ENCODE data around the gene ASMTL. TPM values are rescaled to one million over a fixed set of nuclear protein-coding genes. Genes with fewer than 3 reads are reported as not detected.
"Not testable (repeated sequence)": the region's sequence is repeated elsewhere in the genome, so short reads cannot be mapped to it uniquely, and the experiment has no call there.

The ASMTL gene
- total RNA-seq, 1 experiment from 2014 or later = 51.8 TPM

DNA sequence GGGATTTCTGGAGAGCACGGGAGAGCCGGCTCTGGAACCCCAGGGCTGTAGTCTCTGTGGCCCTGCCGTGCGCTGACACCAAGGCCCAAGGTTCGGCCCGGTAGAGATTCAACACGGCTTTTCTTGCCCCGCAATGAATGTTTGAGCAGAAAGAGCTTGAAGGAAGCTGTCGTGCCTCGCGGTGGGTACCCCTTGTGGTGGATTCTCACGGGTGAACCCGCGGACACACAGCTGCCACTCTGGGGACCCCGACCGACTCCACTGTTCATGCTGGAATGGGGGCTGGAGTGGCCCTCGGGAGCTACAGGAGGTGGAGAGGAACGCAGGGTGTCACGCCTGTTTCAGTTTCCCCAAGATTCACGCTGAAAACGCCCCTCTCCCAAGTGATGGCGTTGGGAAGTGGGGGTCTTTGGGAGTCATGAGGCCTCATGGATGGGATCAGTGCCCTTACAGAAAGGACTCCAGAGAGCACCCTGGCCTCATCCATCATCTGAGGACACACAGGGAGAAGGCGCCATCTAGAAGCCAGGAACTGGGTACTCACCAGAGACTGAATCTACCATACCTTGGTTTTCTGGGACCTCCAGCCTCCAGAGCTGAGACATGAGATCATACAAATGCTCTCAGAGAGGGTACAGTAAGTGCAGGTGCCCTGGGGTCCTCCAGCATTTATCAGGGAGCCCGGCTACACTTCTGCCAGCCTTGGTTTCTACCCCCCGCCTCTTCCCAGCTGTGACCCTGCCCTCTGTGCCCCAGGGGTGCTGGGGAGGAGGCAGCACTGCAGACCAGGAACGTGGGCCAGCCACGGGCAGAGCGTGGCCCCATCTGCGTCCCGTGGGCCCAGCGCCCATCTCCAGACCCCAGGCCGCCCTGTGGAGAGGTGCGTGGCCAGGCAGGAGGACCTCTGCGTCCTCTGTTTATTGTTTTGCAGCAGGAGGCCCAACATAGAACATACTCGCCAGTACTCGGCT, 67.2 kb downstream of the ASMTL start:
- in situ Hi-C loops (cut with HindIII; ENCODE audit: low pct_unique_long_range_greater_than_20kb, low sequenced_read_pairs) = no loop called here
- no peak for DNase-seq (ENCODE audit: low read depth)

DNA sequence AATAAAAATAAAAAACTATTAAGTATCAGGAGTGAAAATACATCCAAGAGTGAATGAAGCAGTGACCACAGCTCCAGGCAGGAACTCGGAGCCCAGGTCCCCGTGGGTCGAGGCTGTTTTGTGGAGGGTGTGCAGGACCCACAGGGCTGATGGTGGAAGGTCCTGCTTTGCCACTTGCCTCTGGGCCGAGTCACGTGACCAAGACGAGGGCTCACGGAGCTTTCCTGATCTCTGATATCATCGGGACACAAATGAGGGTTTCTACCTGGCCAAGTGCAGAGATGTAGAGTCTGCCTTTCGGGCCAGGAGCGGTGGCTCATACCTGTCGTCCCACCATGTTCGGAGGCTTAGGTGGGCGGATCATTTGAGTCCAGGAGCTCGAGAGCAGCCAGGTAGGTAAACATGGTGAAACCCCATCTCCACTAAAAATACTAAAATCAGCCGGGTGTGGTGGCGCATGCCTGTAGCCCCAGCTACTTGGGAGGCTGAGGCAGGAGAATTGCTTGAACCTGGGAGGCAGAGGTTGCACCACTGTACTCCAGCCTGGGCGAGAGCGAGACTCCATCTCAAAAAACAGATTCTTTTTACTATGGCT, 68.0 kb downstream of the ASMTL start:
- in situ Hi-C loops (cut with HindIII; ENCODE audit: low pct_unique_long_range_greater_than_20kb, low sequenced_read_pairs) = no loop called here
- DNase-seq (ENCODE audit: low read depth) = no peak

- in situ Hi-C loops (cut with HindIII; ENCODE audit: low pct_unique_long_range_greater_than_20kb, low sequenced_read_pairs) = no loop called here
Measured at GRCh38 chrX:1380672-1381233, 72.0 kb downstream of the ASMTL start.

GRCh38 chrX:1378306-1378759, 74.4 kb downstream of the ASMTL start:
- DNase-seq (ENCODE audit: low read depth) = no peak
- in situ Hi-C loops (cut with HindIII; ENCODE audit: low pct_unique_long_range_greater_than_20kb, low sequenced_read_pairs) = no loop called here

More at GRCh38 chrX:1380672-1381233, 72.0 kb downstream of the ASMTL start:
- DNase-seq (ENCODE audit: low read depth) = no peak

GRCh38 chrX:1368385-1368698, 84.4 kb downstream of the ASMTL start:
- DNase-seq (ENCODE audit: low read depth) = no peak
- in situ Hi-C loops (cut with HindIII; ENCODE audit: low pct_unique_long_range_greater_than_20kb, low sequenced_read_pairs) = no loop called here

DNA sequence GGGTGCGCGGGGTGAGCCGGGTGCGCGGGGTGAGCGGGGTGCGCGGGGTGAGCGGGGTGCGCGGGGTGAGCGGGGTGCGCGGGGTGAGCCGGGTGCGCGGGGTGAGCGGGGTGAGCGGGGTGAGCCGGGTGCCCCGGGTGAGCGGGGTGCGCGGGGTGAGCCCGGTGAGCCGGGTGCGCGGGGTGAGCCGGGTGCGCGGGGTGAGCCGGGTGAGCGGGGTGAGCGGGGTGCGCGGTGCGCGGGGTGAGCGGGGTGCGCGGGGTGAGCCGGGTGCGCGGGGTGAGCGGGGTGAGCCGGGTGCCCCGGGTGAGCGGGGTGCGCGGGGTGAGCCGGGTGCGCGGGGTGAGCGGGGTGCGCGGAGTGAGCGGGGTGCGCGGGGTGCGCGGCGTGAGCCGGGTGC, 86.3 kb downstream of the ASMTL start:
- in situ Hi-C loops (cut with HindIII; ENCODE audit: low pct_unique_long_range_greater_than_20kb, low sequenced_read_pairs); DNase-seq (ENCODE audit: low read depth): not testable (repeated sequence)

GRCh38 chrX:1361910-1362309, 90.8 kb downstream of the ASMTL start:
- DNase-seq (ENCODE audit: low read depth) = no peak
- in situ Hi-C loops (cut with HindIII; ENCODE audit: low pct_unique_long_range_greater_than_20kb, low sequenced_read_pairs) = no loop called here

DNA sequence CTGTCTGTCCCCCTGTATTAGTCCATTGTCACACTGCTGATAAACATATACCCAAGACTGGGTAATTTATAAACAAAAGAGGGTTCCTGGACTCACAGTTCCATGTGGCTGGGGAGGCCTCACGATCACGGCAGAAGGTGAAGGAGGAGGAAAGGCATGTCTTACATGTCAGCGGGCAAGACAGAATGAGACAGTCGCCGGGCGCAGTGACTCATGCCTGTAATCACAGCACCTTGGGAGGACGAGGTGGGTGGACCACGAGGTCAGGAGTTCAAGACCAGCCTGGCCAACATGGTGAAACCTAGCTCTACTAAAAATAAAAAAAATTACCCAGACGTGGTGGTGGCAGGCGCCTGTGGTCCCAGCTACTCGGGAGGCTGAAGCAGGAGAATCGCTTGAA, 91.4 kb downstream of the ASMTL start:
- DNase-seq (ENCODE audit: low read depth) = no peak
- in situ Hi-C loops (cut with HindIII; ENCODE audit: low pct_unique_long_range_greater_than_20kb, low sequenced_read_pairs) = no loop called here

GRCh38 chrX:1360171-1360570, 92.5 kb downstream of the ASMTL start:
- in situ Hi-C loops (cut with HindIII; ENCODE audit: low pct_unique_long_range_greater_than_20kb, low sequenced_read_pairs) = no loop called here
- no peak for DNase-seq (ENCODE audit: low read depth)

- in situ Hi-C loops (cut with HindIII; ENCODE audit: low pct_unique_long_range_greater_than_20kb, low sequenced_read_pairs) = no loop called here
- DNase-seq (ENCODE audit: low read depth) = no peak
Measured at GRCh38 chrX:1359477-1359873, 93.2 kb downstream of the ASMTL start.

DNA sequence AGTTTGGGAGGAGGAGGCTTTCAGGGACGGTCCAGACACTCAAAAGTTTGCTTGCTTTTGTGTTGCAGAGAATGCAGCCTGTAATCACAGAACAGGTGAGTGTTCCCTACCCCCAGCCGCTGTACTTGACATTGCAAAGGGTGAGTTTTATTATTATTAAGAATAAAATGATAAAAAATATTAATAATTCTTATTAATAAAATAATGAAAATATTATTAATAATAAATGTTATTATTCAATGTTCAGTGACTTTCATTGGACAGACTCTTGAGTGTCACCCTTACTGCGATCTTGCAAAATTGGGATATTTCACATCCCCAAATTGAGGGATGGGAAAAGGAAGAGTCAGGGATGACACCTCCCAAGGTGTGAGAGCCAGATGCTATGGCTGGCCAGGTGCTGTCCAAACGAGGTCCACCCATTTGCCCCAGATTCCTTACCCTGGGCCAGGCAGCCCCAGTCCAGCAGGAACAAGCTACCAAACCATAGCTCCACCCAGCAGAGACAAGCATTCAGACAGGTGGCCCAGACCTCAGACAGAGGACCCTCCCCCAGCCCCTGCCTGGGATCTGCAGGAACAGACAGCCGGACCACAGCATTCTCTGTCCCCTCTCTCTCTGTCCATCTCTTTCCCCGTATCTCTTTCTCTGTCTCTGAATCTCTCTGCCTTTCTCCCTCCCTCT, 93.8 kb downstream of the ASMTL start:
- in situ Hi-C loops (cut with HindIII; ENCODE audit: low pct_unique_long_range_greater_than_20kb, low sequenced_read_pairs) = no loop called here
- no peak for DNase-seq (ENCODE audit: low read depth)

GRCh38 chrX:1357993-1358392, 94.7 kb downstream of the ASMTL start:
- in situ Hi-C loops (cut with HindIII; ENCODE audit: low pct_unique_long_range_greater_than_20kb, low sequenced_read_pairs) = no loop called here
- DNase-seq (ENCODE audit: low read depth) = no peak

DNA sequence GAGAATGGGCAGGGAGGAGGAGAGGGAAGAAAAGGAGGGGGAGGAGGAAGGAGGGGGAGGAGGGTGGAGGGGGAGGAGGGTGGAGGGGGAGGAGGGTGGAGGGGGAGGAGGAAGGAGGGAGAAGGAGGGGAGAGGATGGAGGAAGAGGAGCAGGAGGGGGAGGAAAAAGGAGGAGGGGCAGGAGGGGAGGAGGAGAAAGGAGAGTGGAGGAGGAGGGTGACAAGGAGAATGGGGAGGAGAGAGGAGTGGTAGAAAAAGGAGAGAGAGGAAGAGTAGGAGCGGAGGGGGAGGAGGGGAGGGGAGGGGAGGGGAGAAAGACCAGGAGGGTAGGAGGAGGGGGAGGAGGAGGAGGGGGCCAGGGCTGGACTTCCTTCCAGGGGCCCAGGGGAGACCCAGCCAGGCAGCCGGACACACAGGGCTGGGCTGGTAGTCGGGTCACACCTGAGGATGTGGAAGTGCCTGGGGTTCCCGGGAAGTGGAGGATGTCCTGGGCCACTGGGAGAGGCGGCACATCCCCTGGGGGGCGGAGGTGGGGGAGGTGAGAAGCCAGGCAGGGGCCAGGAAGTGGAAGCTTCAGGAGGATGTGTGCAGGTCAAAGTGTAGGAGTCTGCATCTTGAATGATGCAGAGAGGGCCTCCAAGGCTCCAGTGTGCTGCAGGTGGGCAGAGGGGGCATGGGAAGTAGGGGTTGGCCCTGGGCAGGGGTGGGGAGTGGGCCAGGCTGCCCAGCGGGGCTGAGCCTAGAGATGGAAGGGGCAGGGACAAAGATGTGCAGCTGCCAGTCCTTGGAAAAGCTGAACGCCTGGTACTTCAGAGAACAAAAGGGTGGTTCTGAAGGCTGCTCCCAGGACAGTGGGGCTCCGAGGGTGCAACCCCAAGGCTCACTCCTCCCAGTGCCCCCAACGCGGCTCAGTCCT, 97.3 kb downstream of the ASMTL start:
- no peak for DNase-seq (ENCODE audit: low read depth)
- in situ Hi-C loops (cut with HindIII; ENCODE audit: low pct_unique_long_range_greater_than_20kb, low sequenced_read_pairs) = no loop called here

DNA sequence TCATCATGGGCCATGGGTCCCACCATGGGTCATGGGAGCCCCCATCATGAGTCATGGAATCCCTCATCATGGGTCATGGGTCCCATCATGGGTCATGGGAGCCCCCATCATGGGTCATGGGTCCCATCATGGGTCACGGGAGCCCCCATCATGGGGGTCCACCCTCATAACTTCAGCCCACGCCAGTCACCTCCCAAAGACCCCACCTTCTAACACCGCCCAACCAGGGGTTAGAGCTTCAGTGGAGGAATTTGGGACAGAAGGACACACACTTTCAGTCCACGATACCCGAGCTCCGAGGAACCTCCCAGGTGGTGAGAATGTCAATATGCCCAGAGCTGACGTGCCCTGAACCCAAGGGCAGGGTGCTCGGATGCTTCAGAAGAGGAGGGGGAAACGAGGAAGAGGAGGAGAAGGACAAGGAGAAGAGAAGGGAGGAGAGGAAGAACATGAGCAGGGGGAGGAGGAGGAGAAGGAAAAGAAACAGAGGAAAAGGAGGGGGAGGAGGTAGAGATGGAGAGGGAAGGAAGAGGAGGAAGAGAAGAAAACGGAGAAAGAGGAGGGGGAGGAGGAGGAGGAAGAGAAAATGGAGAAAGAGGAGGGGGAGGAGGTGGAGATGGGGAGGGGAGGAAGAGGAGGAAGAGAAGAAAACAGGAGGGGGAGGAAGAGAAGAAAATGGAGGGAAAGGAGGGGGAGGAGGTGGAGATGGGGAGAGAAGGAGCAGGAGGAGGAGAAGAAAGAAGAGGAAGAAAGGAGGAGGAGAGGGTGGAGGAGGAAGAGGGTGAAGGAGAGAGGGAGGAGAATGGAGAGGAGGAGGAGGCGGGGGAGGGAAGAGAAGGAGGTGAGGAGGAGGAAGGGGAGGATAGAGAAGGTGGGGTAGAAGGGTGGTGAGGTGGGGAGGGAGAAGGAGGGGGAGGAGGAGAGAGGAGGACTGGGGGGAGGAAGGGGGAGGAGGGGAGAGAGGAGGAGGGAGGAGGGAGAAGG, 98.4 kb downstream of the ASMTL start:
- no peak for DNase-seq (ENCODE audit: low read depth)
- in situ Hi-C loops (cut with HindIII; ENCODE audit: low pct_unique_long_range_greater_than_20kb, low sequenced_read_pairs) = no loop called here
